ENCODE results near the gene PIP5KL1.

DNA sequence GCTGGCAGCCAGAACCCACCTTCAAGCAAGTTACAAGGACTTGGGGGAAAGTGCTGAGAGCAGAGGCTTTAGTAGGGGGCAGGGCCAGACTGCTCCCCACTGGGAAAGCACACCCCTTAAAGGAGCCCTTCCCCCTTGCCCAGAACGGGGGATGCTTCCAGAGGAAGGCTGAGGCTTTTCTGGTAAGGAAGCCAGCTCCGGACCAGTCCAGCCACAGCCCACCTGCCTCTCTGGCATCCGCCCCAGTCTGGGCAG is 11.3 kb upstream of the PIP5KL1 start:
- TF ChIP-seq, protein P1, sequence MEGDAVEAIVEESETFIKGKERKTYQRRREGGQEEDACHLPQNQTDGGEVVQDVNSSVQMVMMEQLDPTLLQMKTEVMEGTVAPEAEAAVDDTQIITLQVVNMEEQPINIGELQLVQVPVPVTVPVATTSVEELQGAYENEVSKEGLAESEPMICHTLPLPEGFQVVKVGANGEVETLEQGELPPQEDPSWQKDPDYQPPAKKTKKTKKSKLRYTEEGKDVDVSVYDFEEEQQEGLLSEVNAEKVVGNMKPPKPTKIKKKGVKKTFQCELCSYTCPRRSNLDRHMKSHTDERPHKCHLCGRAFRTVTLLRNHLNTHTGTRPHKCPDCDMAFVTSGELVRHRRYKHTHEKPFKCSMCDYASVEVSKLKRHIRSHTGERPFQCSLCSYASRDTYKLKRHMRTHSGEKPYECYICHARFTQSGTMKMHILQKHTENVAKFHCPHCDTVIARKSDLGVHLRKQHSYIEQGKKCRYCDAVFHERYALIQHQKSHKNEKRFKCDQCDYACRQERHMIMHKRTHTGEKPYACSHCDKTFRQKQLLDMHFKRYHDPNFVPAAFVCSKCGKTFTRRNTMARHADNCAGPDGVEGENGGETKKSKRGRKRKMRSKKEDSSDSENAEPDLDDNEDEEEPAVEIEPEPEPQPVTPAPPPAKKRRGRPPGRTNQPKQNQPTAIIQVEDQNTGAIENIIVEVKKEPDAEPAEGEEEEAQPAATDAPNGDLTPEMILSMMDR (conservative IDR thresholded peaks at IDR 0.05; ENCODE audit: low read length) = no peak
- no peak for TF ChIP-seq EZH2phosphoT487 (IDR thresholded peaks at IDR 0.05; ENCODE audit: borderline replicate concordance, low read depth, low read length)

All from OCI-LY7 (cell line).